Hepatic stellate cell (primary cell): Measurements from ENCODE around the gene ADGRV1.
A peak's percentile ranks its signal among the peaks of the same experiment; 100 is the strongest.

Experiments used
- DNase-seq: peaks from one replicate; pipeline ENCODE4 v3.0.0; 2011; ENCODE audit warnings: low spot score

Gene ADGRV1

DNA sequence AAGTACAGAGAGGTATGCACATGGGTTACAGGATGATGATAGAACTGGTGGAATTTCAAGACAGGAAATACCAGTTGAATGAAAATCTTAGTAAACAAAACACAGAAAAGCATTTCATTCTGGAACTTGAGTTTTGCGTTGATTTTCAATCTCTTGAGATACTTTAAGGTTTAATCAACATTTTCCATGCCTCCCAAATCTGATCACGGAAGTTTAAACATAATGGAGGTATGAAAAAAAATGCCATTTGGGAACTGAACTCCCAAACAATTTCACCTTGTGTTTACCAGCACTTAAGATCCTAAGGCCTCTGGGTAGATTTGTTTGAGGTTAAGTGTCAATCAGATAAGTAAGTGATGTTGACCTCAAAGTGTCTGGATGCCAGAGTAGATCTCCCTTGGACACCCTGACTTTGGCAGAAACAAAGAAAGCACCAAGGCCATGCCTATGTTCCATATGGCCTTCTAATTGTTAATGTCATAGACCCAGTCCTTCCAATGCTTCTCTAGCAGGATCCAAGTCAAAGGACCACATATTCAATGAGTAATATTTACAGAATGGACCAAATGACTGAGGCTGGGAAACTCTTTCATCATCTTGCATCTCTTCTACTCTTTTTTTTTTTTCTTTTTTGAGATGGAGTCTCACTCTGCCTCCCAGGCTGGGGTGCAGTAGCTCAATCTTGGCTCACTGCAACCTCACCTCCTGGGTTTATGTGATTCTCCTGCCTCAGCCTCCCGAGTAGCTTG is 607.6 kb downstream of the ADGRV1 start:
- no peak for DNase-seq

DNA sequence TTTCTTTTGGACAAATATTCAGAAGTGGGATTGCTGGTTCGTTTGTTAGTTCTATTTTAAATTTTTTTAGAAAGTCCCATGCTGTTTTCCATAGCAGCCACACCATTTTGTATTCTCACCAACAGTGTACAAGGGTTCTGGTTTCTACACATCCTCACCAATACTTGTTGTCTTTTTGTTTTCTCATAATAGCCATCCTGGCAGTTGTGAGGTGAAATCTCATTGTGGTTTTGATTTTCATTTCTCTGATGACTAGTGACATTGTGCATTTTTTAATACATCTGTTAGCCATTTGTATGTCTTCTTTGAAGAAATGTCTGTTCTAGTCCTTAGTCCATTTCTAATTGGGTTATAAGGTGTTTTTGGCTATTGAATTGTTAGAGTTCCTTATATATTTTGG is 610.3 kb downstream of the ADGRV1 start:
- DNase-seq, result no peak

DNA sequence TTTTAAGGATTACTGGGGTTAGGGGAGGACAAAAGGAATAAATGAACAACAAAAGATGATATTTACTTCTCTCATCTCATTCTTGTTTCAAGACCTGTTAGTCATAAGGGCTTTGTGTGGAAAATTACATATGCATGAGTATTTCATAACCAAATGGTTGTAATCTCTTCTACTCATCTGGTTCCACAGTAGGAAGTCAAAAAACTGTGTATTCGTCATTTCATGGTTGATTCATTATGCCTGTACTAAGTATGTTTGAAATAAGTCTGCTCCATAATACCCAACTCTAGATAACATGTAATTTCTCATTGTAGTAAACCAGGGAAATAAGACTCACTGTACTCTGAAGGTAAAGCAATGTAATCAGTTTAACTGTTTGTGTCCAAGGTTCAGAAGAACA is 611.7 kb downstream of the ADGRV1 start:
- DNase-seq, result no peak

DNA sequence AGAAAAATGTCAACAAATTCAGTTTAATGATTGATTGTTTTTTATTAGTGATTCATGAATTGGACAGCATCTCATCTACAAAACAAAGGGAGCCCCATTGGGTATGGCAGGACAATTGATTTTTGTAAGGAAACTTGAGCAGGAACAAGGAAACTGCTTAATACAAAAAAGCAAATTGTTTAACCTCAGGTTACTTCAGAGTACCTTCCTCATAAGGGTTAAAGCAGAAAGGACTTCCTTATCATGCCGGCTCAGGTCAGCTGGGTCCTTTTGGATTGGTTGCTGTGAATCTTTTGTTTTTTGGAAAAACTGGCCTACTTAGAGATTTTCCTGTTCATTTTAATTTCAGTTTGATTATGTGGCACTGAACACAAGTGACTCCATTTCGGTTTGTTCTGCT is 612.7 kb downstream of the ADGRV1 start:
- no peak for DNase-seq

DNA sequence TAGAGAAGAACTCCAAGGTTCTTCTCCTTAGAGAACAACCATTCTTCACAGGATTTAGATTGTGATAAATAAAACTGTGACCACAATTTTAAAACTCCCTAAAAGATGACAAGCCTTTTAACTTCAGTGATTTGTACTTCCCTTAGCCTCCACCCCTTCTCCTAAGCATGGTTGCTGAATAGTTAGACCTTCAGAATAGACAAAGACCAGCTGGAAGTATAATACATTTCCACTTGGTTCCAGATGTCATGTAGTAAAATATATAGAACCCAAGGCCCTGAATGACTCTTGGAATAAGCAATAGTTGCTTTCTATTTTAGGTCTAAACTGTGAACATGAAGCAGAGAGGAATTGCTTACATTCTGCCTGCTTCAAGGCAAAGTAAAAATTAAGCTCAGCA is 615.8 kb downstream of the ADGRV1 start:
- DNase-seq, result no peak

DNA sequence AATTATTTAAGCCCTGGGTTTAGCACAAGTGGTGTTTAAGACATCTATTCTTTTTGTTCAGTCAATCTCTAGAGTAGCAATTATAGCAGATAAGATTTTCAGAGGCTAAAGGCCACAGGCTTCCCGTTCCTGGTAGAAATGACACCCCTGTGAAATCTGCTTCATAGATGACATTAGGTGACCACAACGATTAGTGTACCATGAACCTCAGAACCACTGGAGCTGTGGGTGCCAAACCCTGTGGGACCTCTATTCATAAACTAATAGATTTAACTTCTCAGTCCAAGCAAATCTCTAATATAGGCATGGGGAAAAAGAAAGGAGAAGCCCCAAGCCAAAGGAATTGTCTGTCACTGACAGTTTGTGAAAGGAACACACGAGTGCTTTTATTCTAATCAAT is 617.1 kb downstream of the ADGRV1 start:
- no peak for DNase-seq

DNA sequence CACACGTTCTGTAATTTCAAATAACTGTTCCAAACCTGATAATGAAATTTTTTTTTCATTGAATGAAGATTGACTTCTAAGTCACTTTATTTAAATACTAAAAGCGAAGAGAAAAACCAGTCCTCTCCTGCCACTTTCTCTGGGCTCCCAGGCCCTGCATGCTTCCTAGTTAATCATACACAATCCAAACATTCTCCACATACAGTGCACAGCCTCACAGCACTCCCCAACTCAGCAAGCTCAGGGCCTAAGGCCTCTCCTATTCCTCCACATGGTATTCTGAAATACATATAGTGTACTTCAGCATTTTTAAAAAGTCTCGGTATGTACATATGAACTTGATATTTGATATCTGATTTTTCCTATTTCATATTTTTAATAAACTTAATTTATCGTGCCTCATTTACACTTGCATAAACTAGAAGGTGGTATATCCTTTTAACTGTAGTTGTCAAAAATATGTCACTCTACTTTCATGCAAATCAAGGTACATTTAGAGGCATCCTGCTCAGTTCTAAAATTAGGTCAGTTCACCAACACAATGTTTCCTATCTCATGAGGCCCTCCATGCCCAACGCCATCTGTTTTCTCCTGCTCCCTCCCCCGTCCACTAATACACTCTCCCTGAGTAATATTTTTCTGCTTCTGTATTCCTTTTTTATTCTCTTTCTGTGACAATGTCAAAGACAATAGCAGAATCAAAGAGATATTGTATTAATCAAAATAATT is 617.9 kb downstream of the ADGRV1 start:
- no peak for DNase-seq

DNA sequence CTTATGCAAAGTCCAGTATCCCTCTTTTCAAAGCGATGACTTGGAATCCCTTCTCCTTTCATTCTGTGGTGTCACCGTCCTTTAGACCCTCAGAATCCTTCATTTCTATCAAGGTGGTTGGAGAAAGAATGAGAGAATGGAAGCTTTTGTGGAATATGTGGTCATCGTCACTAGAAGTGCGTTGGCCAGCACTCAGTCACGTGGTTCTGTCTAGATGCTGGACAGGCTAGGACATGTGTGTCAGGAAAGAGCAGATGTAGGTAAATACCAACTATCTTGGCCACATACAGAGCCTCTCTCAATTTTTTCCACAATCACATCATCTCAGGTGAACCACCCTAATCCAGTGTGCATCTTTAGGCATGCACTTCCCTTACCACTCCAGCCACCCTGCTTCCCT is 618.5 kb downstream of the ADGRV1 start:
- no peak for DNase-seq

DNA sequence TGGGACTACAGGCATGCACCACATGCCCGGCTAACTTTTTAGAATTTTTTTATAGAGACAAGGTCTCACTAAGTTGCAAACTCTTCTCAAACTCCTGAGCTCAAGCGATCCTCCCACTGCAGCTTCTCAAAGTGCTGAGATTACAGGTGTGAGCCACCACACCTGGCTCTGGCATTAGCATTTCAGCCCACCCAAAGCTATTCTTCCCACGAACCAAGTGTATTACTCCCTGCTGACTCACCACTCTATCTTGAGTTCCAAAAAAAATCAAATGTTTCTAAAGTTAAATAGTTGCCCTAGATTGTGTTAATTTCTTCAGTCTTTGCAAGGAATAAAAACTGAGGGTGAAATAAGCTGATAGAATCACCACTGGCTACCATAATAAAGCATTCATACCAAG is 619.0 kb downstream of the ADGRV1 start:
- DNase-seq, result no peak

DNA sequence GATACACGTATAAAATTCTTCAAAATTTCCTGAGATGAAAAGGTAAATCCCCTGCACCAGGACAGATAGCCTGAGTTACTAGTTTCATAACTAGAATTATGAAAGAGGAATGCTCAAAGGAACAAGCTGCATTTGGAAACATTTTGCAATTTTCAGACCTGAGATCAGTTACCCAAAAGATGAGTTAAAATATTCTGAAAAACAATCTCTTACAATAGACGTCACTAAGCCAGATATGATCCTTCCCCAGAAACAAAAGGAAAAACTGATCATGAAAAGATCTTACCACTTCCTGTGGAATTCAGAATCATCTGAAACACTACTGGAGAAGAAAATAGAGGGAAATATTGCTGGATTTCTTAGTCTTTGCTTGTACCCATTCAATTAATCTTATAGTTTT is 619.9 kb downstream of the ADGRV1 start:
- DNase-seq, result no peak

DNA sequence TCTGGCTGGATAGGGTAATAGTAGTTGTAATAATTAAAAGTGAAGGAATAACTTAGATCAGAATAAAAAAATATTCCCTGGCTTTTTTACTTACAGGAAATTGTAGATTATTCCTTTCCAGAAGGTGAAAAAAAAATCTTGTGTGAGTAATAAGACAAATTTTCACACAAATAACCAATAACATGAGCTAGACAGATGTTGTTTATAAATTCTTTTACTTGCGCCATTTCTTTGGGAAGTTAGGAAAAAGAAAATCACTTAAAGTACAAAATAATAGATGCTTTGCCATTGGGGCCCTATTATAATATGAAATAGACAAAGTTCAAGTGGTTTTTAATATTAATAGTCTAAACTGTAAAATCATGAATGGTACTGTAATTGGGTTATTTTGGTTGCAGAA is 620.4 kb downstream of the ADGRV1 start:
- DNase-seq, result no peak

DNA sequence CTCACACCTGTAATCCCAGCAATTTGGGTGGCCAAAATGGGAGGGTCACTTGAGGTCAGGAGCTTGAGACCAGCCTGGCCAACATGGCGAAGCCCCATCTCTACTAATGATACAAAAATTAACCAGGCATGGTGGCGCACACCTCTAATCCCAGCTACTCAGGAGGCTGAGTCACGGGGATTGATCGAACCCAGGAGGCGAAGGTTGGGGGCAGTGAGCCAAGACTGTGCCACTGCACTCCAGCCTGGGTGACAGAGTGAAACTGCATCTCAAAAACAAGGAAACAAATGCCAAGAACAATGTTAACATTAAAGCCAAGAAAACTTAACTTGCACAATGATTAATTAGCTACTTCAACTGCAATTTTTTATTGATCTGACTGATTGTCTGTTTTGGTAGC is 621.9 kb downstream of the ADGRV1 start:
- no peak for DNase-seq

DNA sequence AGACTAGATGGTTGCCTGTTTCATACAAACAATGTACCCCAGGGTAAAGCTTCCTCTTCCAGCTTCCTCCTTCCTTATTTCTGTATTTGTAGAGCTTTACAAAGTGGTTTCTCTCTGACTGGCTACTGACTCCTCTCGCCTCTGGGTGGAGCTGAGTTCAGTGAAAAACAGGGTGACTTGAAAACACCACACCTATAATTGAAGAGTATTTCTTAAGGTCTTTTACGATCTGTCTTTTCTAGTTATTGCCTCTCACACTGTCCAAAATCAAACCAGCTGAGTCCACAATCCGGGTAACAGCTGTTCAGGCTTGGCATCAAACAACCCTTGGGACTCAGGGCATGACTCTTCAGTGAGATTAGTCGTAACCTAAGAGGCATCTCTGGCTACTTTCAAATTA is 624.2 kb downstream of the ADGRV1 start:
- no peak for DNase-seq

DNA sequence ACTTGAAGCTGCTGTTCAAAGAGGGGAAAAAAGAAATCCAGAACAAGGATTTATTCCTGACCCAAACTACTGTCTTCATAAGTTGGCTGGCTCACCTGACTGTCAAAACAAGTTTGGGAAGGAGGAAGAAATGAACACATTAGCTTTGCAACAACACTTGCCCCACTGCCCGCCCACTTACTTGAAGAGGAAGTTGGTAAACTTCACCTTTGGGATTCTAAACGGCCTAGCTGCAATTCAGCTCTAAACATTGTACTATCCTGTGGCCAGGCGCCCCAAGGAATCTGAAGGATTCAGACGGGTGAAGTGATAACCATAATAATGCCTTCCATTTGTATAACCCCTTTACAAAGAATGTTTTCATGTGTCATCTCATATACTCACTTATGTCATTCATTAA is 625.1 kb downstream of the ADGRV1 start:
- no peak for DNase-seq

DNA sequence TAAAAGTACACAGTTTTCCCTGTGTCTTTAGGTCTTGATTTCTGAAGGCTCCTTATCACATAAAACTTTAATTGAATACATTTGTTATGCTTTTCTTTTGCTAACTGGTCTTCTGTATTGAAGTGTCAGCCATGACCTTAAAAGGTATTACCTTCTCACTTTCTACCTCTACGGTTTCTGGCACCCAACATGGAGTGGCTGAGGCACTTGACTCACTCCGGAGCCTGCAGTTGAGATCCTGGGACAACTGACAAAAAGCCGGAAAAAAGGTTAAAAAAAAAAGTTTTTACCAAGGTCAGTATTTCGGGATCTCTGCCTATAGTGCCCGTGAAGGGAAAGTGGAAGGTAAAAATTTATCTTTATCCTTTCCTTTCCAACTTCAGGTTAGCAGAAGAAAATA is 627.5 kb downstream of the ADGRV1 start:
- DNase-seq, result no peak

DNA sequence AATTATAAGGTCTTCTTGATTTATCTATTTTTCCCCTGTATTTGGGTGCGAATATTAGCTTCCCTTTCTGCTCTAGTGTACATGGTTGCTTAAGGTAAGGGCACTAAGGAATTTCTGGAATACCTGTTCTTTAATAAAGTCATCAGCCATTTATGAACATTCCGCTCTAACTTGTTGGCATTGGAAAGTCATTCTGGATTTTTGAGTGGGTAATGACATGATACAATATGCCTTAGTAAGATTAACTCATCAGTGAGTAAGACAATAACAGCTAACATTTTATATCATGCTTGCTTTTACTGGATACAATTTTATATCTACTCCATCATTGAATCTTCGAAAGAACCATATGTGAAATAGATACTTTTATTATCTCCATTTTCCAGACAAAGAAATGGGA is 628.4 kb downstream of the ADGRV1 start:
- DNase-seq, result no peak

DNA sequence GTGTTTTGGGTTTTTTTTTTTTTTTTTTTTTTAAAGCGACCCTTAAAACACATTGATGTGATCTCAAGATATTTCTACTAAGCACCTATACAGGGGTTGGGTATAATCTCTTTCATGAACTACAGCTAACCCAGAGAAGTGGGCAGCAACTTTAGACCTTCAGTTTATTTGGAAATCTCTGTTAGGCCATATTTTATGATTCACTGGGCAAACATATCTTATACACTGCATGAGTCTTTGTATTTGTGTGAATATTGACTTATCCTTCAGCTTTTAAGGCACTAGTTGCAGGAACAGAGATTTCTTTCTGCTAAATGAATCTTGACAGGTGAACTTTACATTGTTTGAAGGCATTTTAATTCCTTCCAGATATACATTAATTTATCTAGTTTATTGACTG is 630.2 kb downstream of the ADGRV1 start:
- DNase-seq, result no peak

DNA sequence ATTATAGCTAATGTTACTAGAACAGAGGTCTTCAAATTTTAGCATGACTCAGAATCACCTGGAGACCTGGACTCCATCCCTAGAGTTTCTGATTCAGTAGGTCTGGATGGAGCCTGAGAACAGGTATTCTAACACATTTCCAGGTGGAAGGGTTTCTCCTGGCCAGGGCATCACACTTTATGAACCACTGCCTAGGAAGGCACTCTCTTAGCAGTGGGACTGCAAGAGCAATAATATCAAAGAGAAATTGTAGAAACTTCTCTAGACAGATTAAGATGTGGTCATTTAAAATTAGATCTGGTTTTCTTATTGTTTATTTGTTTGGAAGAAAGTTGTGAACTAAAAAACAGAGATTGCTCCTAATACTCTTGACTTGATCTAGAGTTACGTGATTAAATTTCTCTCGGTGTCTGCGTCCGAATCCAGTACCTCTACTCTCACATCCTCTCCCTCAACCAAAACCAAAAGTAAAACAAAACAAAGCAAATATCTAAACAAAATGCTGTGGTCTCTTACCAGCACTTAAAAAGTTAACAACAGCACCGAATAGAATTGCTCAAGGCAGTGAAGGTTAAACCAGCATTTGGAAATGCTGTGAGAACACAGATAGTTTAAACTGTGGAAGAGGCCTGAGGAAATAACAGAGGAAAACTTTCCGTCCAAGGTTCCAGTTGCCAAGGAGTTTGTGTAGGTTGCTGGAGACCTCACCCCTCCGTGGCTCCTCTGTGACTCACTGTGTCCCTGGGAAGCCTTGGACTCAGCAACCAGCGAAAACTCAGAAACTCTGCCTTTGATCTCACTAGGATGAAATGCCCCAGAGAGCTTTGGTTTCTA is 631.1 kb downstream of the ADGRV1 start:
- peak; percentile 51 for DNase-seq

DNA sequence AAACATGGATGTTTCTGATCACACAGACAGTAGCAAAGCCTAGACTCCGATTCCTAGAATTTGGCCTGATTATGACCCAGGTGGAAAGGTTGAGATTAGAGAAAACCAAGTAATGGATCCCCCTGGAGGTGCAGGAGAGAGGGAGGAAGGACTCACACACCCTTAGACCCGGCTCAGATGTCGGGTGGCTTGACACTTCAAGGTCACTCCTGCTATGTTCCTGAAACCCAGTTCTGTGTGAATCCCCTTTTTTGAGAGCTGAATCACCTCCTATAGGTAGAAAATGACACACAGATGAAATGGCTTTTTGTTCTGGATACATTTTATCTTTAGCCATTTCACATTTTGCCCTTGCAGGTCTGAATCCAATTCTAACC is 631.7 kb downstream of the ADGRV1 start:
- no peak for DNase-seq

DNA sequence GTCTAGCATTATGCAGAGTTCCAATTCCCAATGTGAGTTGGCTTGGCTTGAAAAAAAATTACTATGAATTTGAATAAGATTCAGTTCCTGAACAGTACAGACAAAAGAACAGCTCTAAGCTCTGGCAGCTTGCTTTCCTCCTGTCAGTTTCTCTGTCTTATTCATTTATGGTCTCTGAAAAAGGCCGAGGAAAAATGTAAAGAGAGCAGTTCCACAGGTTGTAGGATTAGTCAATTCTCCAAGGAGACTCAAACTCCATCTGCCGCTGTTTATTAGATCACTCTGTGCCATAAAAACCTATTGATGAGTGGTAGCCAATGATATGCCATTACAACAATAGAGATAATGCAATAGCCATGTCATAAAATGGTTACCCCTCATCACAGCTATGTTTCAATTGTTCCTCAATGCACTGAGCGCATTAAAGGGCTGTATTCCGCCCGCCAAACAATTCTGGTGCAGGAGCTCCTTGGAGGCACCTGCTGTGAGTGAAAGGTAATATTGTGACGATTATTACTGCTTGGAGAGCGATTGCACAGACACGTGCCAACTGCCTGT is 636.3 kb downstream of the ADGRV1 start:
- DNase-seq, result no peak

DNA sequence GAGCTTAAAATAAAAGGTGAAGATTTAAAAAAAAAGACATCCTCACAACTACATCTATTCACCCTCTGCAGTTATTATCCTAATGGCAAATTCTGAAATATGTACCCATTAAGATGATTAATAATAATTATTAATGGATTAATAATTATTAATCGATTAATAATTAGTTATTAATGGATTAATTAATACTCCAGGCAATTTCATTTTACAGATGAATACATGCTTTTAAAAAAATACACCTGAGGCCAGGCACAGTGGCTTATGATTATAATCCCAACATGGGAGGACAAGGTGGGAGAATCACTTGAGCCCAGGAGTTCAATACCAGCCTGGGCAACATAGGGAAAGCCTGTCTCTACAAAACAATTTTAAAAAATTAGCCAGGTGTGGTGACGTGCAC is 642.1 kb downstream of the ADGRV1 start:
- no peak for DNase-seq

DNA sequence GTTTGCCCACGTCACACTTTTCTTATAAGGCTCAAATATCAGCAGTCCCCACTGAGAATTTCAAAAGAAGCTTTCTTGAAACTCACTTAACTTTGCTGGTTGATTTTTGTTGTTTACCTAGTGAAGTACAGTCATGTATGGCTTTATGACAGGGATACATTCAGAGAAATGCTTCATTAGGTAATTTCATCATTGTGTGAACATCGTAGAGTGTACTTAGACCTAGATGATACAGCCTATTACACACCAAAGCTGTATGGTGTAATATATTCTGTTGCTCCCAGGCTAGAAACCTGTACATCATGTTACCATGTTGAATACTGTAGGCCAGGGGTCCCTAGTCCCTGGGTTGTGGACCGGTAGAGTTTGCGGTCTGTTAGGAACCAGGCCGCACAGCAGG is 647.5 kb downstream of the ADGRV1 start:
- DNase-seq, result no peak

DNA sequence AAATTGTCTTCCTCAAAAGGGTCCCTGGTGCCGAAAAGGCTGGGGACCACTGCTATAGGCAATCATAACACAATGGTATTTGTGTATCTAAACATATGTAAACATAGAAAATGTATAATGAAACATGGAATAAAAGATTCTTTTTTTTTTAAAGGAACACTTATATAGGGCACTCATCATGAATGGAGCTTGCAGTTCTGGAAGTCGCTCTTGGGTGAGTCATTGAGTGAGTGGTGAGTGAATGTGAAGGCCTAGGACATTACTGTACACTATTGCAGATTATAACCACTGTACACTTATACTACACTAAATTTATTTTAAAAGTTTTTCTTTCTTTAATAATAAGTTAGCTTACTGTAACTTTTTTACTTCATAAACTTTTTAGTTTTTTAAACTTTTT is 648.1 kb downstream of the ADGRV1 start:
- no peak for DNase-seq
